GM18951 (cell line): Measurements from ENCODE around the gene ZNF25.
"Not testable (repeated sequence)": the region's sequence is repeated elsewhere in the genome, so short reads cannot be mapped to it uniquely, and the experiment has no call there.

Experiments
- POLR2A ChIP-seq: IDR thresholded peaks from 4 replicates; pipeline ENCODE4 v1.6.1; 2011; ENCODE audit warnings: mild to moderate bottlenecking; ENCODE audit not compliant: insufficient read length, insufficient read depth; ENCODE audit errors: extremely low read depth
- in situ Hi-C: fragments of 300-500 bp; cut with MboI; formaldehyde crosslinking; loops from one replicate; pipeline ENCODE4 v1.12.0; 2022; ENCODE audit warnings: low sequenced_read_pairs, mixed read lengths, inconsistent platforms; ENCODE audit not compliant: unreplicated experiment

ZNF25 gene

GRCh38 chr10:37976091-37976879 is at the start of gene ZNF25:
ZNF25 (minus strand) TSS chr10:37976647; CDS start chr10:37971722, 4,925 bp downstream.
- in situ Hi-C loops = no loop called here
- peak; percentile 81 for TF ChIP-seq POLR2A

GRCh38 chr10:38025283-38025682 is 48.8 kb upstream of the ZNF25 start:
- no peak for TF ChIP-seq POLR2A
- in situ Hi-C loops = no loop called here

GRCh38 chr10:38019124-38019523 is 42.7 kb upstream of the ZNF25 start:
- in situ Hi-C loops = not testable (repeated sequence)

GRCh38 chr10:38016354-38016753 is 39.9 kb upstream of the ZNF25 start:
- in situ Hi-C loops = no loop called here
- TF ChIP-seq POLR2A = no peak

GRCh38 chr10:38010119-38010903 is 33.9 kb upstream of the ZNF25 start, which contains the start of gene ZNF33A:
ZNF33A (plus strand) TSS chr10:38010675; CDS start chr10:38012342, 1,667 bp downstream.
- TF ChIP-seq POLR2A = peak; percentile 55
- in situ Hi-C loops = no loop called here

GRCh38 chr10:38007991-38008390 is 31.5 kb upstream of the ZNF25 start:
- in situ Hi-C loops = no loop called here
- TF ChIP-seq POLR2A = no peak

GRCh38 chr10:38007551-38007950 is 31.1 kb upstream of the ZNF25 start:
- no peak for TF ChIP-seq POLR2A
- in situ Hi-C loops = no loop called here

GRCh38 chr10:38003588-38003987 is 27.1 kb upstream of the ZNF25 start:
- in situ Hi-C loops = no loop called here
- no peak for TF ChIP-seq POLR2A

- in situ Hi-C loops = no loop called here
- no peak for TF ChIP-seq POLR2A
Observed at GRCh38 chr10:38003026-38003425, 26.6 kb upstream of the ZNF25 start.

GRCh38 chr10:38000474-38000873 is 24.0 kb upstream of the ZNF25 start:
- in situ Hi-C loops = not testable (repeated sequence)

- in situ Hi-C loops = not testable (repeated sequence)
Observed at GRCh38 chr10:37998920-37999319, 22.5 kb upstream of the ZNF25 start.

- TF ChIP-seq POLR2A = no peak
- in situ Hi-C loops = no loop called here
Observed at GRCh38 chr10:37992083-37992482, 15.6 kb upstream of the ZNF25 start.

- in situ Hi-C loops = no loop called here
- no peak for TF ChIP-seq POLR2A
Observed at GRCh38 chr10:37991655-37992054, 15.2 kb upstream of the ZNF25 start.

GRCh38 chr10:37976880-37977203 is 395 bp upstream of the ZNF25 start:
- in situ Hi-C loops = no loop called here
- TF ChIP-seq POLR2A = no peak
